ENCODE data around the gene PDLIM4.

DNA sequence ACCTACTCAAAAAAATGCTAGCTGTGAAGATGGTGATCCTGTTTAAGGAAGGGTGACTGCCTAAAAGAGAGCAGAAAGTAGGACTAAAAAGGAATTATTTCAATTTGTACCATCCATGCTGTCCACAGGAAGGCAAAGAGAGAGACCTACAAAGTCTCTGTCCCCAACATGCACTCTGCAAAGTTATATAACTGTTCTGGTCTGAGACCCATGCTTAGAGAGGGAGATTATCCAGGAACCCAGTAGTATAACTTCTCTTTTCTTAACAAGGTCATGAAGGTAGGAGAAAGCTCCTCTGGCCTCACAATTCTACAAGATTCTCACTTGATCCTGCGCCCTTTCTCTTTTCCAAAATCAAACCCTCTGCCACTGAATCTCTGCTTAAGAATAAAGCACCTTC lies 62.5 kb downstream of the PDLIM4 start:
- TF ChIP-seq, protein P1, sequence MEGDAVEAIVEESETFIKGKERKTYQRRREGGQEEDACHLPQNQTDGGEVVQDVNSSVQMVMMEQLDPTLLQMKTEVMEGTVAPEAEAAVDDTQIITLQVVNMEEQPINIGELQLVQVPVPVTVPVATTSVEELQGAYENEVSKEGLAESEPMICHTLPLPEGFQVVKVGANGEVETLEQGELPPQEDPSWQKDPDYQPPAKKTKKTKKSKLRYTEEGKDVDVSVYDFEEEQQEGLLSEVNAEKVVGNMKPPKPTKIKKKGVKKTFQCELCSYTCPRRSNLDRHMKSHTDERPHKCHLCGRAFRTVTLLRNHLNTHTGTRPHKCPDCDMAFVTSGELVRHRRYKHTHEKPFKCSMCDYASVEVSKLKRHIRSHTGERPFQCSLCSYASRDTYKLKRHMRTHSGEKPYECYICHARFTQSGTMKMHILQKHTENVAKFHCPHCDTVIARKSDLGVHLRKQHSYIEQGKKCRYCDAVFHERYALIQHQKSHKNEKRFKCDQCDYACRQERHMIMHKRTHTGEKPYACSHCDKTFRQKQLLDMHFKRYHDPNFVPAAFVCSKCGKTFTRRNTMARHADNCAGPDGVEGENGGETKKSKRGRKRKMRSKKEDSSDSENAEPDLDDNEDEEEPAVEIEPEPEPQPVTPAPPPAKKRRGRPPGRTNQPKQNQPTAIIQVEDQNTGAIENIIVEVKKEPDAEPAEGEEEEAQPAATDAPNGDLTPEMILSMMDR (conservative IDR thresholded peaks at IDR 0.05): no peak
- TF ChIP-seq EZH2 (IDR thresholded peaks at IDR 0.05; ENCODE audit: low read depth): no peak
